Measurements from ENCODE around the gene AGBL4.

Gene AGBL4

GRCh38 chr1:49171941-49172593 is 851.7 kb downstream of the AGBL4 start:
- DNase-seq, result no peak

GRCh38 chr1:49166031-49166430 is 857.7 kb downstream of the AGBL4 start:
- DNase-seq, result no peak

GRCh38 chr1:49163031-49163430 is 860.7 kb downstream of the AGBL4 start:
- no peak for DNase-seq

- DNase-seq, result no peak
Measured at GRCh38 chr1:49160677-49161076, 863.1 kb downstream of the AGBL4 start.

GRCh38 chr1:49136738-49137251 is 887.0 kb downstream of the AGBL4 start:
- no peak for DNase-seq

GRCh38 chr1:49125746-49126145 is 898.0 kb downstream of the AGBL4 start:
- DNase-seq, result no peak

GRCh38 chr1:49111931-49112330 is 911.8 kb downstream of the AGBL4 start:
- DNase-seq, result no peak

- no peak for DNase-seq
Measured at GRCh38 chr1:49106445-49106844, 917.3 kb downstream of the AGBL4 start.

- no peak for DNase-seq
Measured at GRCh38 chr1:49104575-49104974, 919.2 kb downstream of the AGBL4 start.

- no peak for DNase-seq
Measured at GRCh38 chr1:49102752-49103151, 921.0 kb downstream of the AGBL4 start.

GRCh38 chr1:49098866-49099265 is 924.9 kb downstream of the AGBL4 start:
- no peak for DNase-seq

- no peak for DNase-seq
Measured at GRCh38 chr1:49086327-49086726, 937.4 kb downstream of the AGBL4 start.

GRCh38 chr1:49085079-49085478 is 938.7 kb downstream of the AGBL4 start:
- no peak for DNase-seq

- no peak for DNase-seq
Measured at GRCh38 chr1:49060766-49061165, 963.0 kb downstream of the AGBL4 start.

GRCh38 chr1:49059087-49059486 is 964.7 kb downstream of the AGBL4 start:
- DNase-seq, result no peak

GRCh38 chr1:49052102-49052501 is 971.7 kb downstream of the AGBL4 start:
- DNase-seq, result no peak

GRCh38 chr1:49051647-49052046 is 972.1 kb downstream of the AGBL4 start:
- no peak for DNase-seq

- DNase-seq, result no peak
Measured at GRCh38 chr1:49050041-49050440, 973.7 kb downstream of the AGBL4 start.

- DNase-seq, result no peak
Measured at GRCh38 chr1:49048188-49048587, 975.6 kb downstream of the AGBL4 start.

- no peak for DNase-seq
Measured at GRCh38 chr1:49046305-49046704, 977.4 kb downstream of the AGBL4 start.

GRCh38 chr1:49045371-49045770 is 978.4 kb downstream of the AGBL4 start:
- DNase-seq, result no peak

GRCh38 chr1:49036700-49037099 is 987.1 kb downstream of the AGBL4 start:
- DNase-seq, result no peak

GRCh38 chr1:49028396-49028795 is 995.4 kb downstream of the AGBL4 start:
- no peak for DNase-seq

GRCh38 chr1:49026230-49026811 is 997.4 kb downstream of the AGBL4 start:
- no peak for DNase-seq

Measured in hematopoietic multipotent progenitor cell treated with erythropoietin and hydrocortisone succinate and interleukin-3 and kit ligand, for 6 days (in vitro differentiated cells).